ENCODE data around the gene SPATA9. TPM values are rescaled to one million over a fixed set of nuclear protein-coding genes. Genes with fewer than 3 reads are reported as not detected.

Gene SPATA9
- total RNA-seq, 2 donors from 2014 or later: 0.70 to 2.0 TPM

GRCh38 chr5:95701074-95701473 is 18.3 kb upstream of the SPATA9 start:
- peaks cover 7% of the 10 kb centered on the region for H3K9me3 Mint-ChIP-seq

GRCh38 chr5:95699337-95699736 is 16.5 kb upstream of the SPATA9 start:
- H3K27me3 Mint-ChIP-seq (ENCODE audit: insufficient read depth): no peaks in the 10 kb centered on the region
- H3K27ac ChIP-seq (ENCODE audit: low read depth, low read length): no peak overlapping the region
- no peak for DNase-seq
- WGBS, 2 experiments (ENCODE audit: insufficient coverage in 1 of 2, insufficient read length in 1 of 2): 86 to 100% methylated on average over 1 of the region's 1 CpG
- no peak overlapping the region for H3K4me3 Mint-ChIP-seq
- H3K9ac ChIP-seq (ENCODE audit: extremely low read depth, low read length, poor library complexity, severe bottlenecking): no peak overlapping the region
- H3K27me3 ChIP-seq (ENCODE audit: control insufficient read depth, insufficient read depth, low read length, poor library complexity, severe bottlenecking): no peaks in the 10 kb centered on the region
- no peak for TF ChIP-seq CTCF (conservative IDR thresholded peaks at IDR 0.05)
- H3K27ac Mint-ChIP-seq: no peak overlapping the region
- no peaks in the 10 kb centered on the region for H3K9me3 Mint-ChIP-seq
- H3K36me3 ChIP-seq (ENCODE audit: control insufficient read depth, insufficient read depth, low read length): no peaks in the 10 kb centered on the region
- no peak overlapping the region for H3K4me3 ChIP-seq (ENCODE audit: low read length)
- H3K4me1 Mint-ChIP-seq: peaks cover 29% of the 10 kb centered on the region
- H3K9me3 ChIP-seq (ENCODE audit: control insufficient read depth, low read length): peaks cover 14% of the 10 kb centered on the region
- H3K4me1 ChIP-seq (ENCODE audit: control insufficient read depth, insufficient read depth, low read length): peaks cover 13% of the 10 kb centered on the region
- H3K36me3 Mint-ChIP-seq (ENCODE audit: low read depth): peaks cover 2% of the 10 kb centered on the region

More at GRCh38 chr5:95701074-95701473, 18.3 kb upstream of the SPATA9 start:
- Histone ChIP-seq H3K9ac (ENCODE audit: extremely low read depth, low read length, poor library complexity, severe bottlenecking) (no peak overlapping the region), H3K4me1 (ENCODE audit: control insufficient read depth, insufficient read depth, low read length) (peaks cover 13% of the 10 kb centered on the region), H3K27ac (ENCODE audit: low read depth, low read length) (no peak overlapping the region), H3K9me3 (ENCODE audit: control insufficient read depth, low read length) (peaks cover 29% of the 10 kb centered on the region), H3K36me3 (ENCODE audit: control insufficient read depth, insufficient read depth, low read length) (no peaks in the 10 kb centered on the region), H3K4me3 (ENCODE audit: low read length) (no peak overlapping the region), H3K27me3 (ENCODE audit: control insufficient read depth, insufficient read depth, low read length, poor library complexity, severe bottlenecking) (no peaks in the 10 kb centered on the region)
- DNase-seq: no peak
- TF ChIP-seq CTCF (conservative IDR thresholded peaks at IDR 0.05): no peak
- Mint-ChIP-seq H3K27ac (no peak overlapping the region), H3K4me1 (peaks cover 29% of the 10 kb centered on the region), H3K27me3 (ENCODE audit: insufficient read depth) (no peaks in the 10 kb centered on the region), H3K4me3 (no peak overlapping the region), H3K36me3 (ENCODE audit: low read depth) (peaks cover 2% of the 10 kb centered on the region)

- Histone ChIP-seq H3K4me3 (ENCODE audit: low read length) (peak overlapping the region; percentile 64), H3K27me3 (ENCODE audit: control insufficient read depth, insufficient read depth, low read length, poor library complexity, severe bottlenecking) (no peaks in the 10 kb centered on the region), H3K4me1 (ENCODE audit: control insufficient read depth, insufficient read depth, low read length) (peaks cover 14% of the 10 kb centered on the region), H3K36me3 (ENCODE audit: control insufficient read depth, insufficient read depth, low read length) (no peaks in the 10 kb centered on the region), H3K27ac (ENCODE audit: low read depth, low read length) (peak overlapping the region; percentile 28), H3K9ac (ENCODE audit: extremely low read depth, low read length, poor library complexity, severe bottlenecking) (no peak overlapping the region), H3K9me3 (ENCODE audit: control insufficient read depth, low read length) (peaks cover 10% of the 10 kb centered on the region)
- peaks cover 2% of the 10 kb centered on the region for H3K36me3 Mint-ChIP-seq (ENCODE audit: low read depth)
- DNase-seq: peak; percentile 53
- H3K9me3 Mint-ChIP-seq: no peaks in the 10 kb centered on the region
- H3K27ac Mint-ChIP-seq: no peak overlapping the region
- no peak overlapping the region for H3K4me3 Mint-ChIP-seq
- H3K4me1 Mint-ChIP-seq: peaks cover 29% of the 10 kb centered on the region
- WGBS, 2 experiments (ENCODE audit: insufficient coverage in 1 of 2, insufficient read length in 1 of 2): 82 to 87% methylated on average over 5 to 7 of the region's 7 CpGs
- no peaks in the 10 kb centered on the region for H3K27me3 Mint-ChIP-seq (ENCODE audit: insufficient read depth)
- no peak for TF ChIP-seq CTCF (conservative IDR thresholded peaks at IDR 0.05)
These were observed 15.2 kb upstream of the SPATA9 start for GRCh38 chr5:95697781-95698681.

All from endodermal cell (in vitro differentiated cells).